OCI-LY3 (cell line): ENCODE data around the gene DTNA.
"Not testable (repeated sequence)": the region's sequence is repeated elsewhere in the genome, so short reads cannot be mapped to it uniquely, and the experiment has no call there.

Source experiments
- H2AFZ ChIP-seq: fragments of 200-600, 300-600 bp; shearing (Covaris generic); 2 replicates; pipeline ENCODE4 v1.6.0; 2014; ENCODE audit warnings: antibody characterized with exemption, low read depth, low read length
- H3K27ac ChIP-seq: fragments of 200-600, 300-600 bp; sonication (generic); 2 replicates; pipeline ENCODE4 v1.5.1; 2014; ENCODE audit warnings: mild to moderate bottlenecking, low read length, moderate library complexity, mixed read lengths
- H3K27me3 ChIP-seq: fragments of 200-600, 300-600 bp; sonication (generic); 2 replicates; pipeline ENCODE4 v1.6.1; 2014; ENCODE audit warnings: low read depth, low read length, mixed read lengths
- H3K36me3 ChIP-seq: fragments of 200-600, 300-600 bp; sonication (generic); replicated peaks from 2 replicates; pipeline ENCODE3; 2014; ENCODE audit warnings: low read depth, low read length, mixed read lengths
- H3K4me1 ChIP-seq: fragments of 300-600, 200-600 bp; sonication (generic); 2 replicates; pipeline ENCODE4 v1.6.1; 2014; ENCODE audit warnings: low read length, mixed read lengths
- H3K4me2 ChIP-seq: fragments of 200-600, 300-600 bp; sonication (generic); 2 replicates; pipeline ENCODE4 v1.6.1; 2014; ENCODE audit warnings: low read length, mixed read lengths
- H3K4me3 ChIP-seq: fragments of 300-600, 200-600 bp; sonication (generic); 2 replicates; pipeline ENCODE4 v1.5.1; 2014; ENCODE audit warnings: antibody characterized with exemption, mild to moderate bottlenecking, low read length, moderate library complexity
- H3K79me2 ChIP-seq: fragments of 300-600, 200-600 bp; shearing (Covaris generic); 2 replicates; pipeline ENCODE4 v1.6.1; 2014; ENCODE audit warnings: mild to moderate bottlenecking, low read length, mixed read lengths
- H3K9ac ChIP-seq: fragments of 300-600, 200-600 bp; shearing (Covaris generic); 2 replicates; pipeline ENCODE4 v1.6.0; 2014; ENCODE audit warnings: mild to moderate bottlenecking, low read length, moderate library complexity
- H3K9me3 ChIP-seq: fragments of 200-600, 300-600 bp; shearing (Covaris generic); 2 replicates; pipeline ENCODE4 v1.6.1; 2014; ENCODE audit warnings: low read length, mixed read lengths; ENCODE audit not compliant: insufficient read depth
- H4K20me1 ChIP-seq: fragments of 200-600, 300-600 bp; sonication (generic); 2 replicates; pipeline ENCODE4 v1.6.1; 2016; ENCODE audit warnings: low read length, mixed read lengths; ENCODE audit not compliant: insufficient read depth
- CTCF ChIP-seq: fragments of 200-600, 300-600 bp; sonication (generic); IDR thresholded peaks from 2 replicates; pipeline ENCODE4 v1.5.1; 2014; ENCODE audit warnings: antibody characterized with exemption, low read length, low read depth
- EZH2phosphoT487 ChIP-seq: fragments of 200-600 bp; shearing (Covaris generic); IDR thresholded peaks from 2 replicates; pipeline ENCODE4 v1.6.1; 2018; ENCODE audit warnings: antibody characterized with exemption, mixed run types, low read depth

DTNA gene

GRCh38 chr18:34904994-34905393 is 194.9 kb downstream of the DTNA start:
- H3K36me3 ChIP-seq = no peaks in the 10 kb centered on the region
- no peaks in the 10 kb centered on the region for H3K27me3 ChIP-seq
- no peaks in the 10 kb centered on the region for H3K4me1 ChIP-seq
- H4K20me1 ChIP-seq = no peaks in the 10 kb centered on the region
- no peak for TF ChIP-seq CTCF
- TF ChIP-seq EZH2phosphoT487 = no peak
- no peak overlapping the region for H3K27ac ChIP-seq
- H3K79me2 ChIP-seq = no peaks in the 10 kb centered on the region
- H3K4me3 ChIP-seq = no peak overlapping the region
- H2AFZ ChIP-seq = no peak overlapping the region
- no peak overlapping the region for H3K4me2 ChIP-seq
- H3K9me3 ChIP-seq = peaks cover 3% of the 10 kb centered on the region; the same call in 1 of the 2 replicates
- no peak overlapping the region for H3K9ac ChIP-seq

DNA sequence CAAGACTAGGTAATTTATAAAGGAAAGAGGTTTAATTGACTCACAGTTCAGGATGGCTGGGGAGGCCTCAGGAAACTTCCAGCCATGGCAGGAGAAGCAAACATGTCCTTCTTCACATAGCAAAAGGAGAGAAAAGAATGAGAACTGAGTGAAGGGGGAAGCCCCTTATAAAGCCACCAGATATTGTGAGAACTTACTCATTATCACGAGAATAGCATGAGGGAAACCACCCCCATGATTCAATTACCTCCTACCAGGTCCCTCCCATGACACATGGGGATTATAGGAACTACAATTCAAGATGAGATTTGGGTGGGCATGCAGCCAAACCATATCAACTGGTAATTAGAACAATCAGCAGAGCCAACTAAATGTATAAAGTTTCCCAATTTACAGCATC is 196.9 kb downstream of the DTNA start:
- not testable (repeated sequence) for H3K36me3 ChIP-seq

DNA sequence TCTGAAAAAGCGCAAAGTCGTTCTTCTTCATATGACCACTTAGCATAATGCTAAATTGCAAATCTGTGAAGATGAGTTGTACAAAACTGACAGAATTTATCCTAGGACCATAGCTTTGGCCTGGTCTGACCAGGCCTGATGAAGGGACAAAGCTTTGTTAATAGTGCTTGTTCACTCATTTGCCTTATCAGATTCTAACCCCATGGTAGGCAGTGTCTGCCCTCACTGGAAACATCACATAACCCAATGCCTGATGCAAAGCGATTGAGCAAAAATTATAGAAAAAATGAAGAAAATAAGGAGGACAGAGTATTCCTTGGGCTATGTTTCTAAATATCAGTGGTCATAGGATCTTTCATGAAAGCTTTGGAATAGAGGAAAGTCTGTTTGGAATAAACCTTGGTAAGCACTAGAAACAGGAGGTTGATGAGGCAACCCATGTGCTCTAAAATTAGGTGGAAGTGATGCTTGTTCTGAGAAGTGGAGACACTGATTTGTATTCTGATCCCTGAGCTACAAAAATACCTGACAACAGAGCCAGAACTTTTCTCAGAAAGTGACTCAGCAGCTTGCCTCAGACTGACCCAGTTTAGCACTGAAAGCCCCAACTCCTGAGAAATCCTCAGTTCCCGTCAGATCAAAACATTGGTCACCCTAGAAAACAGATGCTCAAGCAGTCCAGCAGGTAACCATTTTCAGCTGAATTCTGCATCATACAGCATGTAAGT is 199.7 kb downstream of the DTNA start:
- Histone ChIP-seq H3K4me1 (no peaks in the 10 kb centered on the region), H3K79me2 (no peaks in the 10 kb centered on the region), H3K9ac (no peak overlapping the region), H3K4me2 (no peak overlapping the region), H3K9me3 (no peaks in the 10 kb centered on the region), H3K36me3 (no peaks in the 10 kb centered on the region), H4K20me1 (no peaks in the 10 kb centered on the region), H2AFZ (no peak overlapping the region), H3K4me3 (no peak overlapping the region), H3K27ac (no peak overlapping the region), H3K27me3 (no peaks in the 10 kb centered on the region)
- TF ChIP-seq EZH2phosphoT487 (no peak), CTCF (no peak)

More for the DNA sequence above, 196.9 kb downstream of the DTNA start:
- not testable (repeated sequence) for H3K9ac ChIP-seq, H3K9me3 ChIP-seq, H3K79me2 ChIP-seq, H3K4me1 ChIP-seq, H3K4me2 ChIP-seq, H3K27me3 ChIP-seq, H2AFZ ChIP-seq, H3K27ac ChIP-seq, H4K20me1 ChIP-seq, H3K4me3 ChIP-seq

DNA sequence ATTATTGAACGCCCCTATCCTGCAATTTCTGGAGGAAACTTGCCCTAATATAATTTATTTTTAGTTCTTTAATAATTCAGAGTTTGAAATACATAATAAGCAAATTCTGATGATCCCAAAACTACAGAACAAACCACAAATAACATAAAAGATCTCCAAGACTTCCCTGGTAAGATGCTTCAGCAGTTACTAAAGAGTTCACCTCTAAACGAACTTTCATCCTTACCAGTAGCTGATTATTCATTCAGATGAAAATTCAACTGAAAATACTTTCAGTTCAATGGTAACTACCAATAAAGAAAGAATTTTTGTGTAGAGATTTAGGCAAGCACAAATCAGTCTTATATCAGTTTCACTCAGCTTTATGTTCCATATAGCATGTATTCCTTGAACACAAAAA is 201.0 kb downstream of the DTNA start:
- Histone ChIP-seq H3K4me1 (no peaks in the 10 kb centered on the region), H3K27ac (no peak overlapping the region), H3K4me3 (no peak overlapping the region), H3K9ac (no peak overlapping the region), H3K27me3 (no peaks in the 10 kb centered on the region), H2AFZ (no peak overlapping the region), H4K20me1 (no peaks in the 10 kb centered on the region), H3K79me2 (no peaks in the 10 kb centered on the region), H3K9me3 (no peaks in the 10 kb centered on the region), H3K4me2 (no peak overlapping the region), H3K36me3 (no peaks in the 10 kb centered on the region)
- TF ChIP-seq EZH2phosphoT487 = no peak
- no peak for TF ChIP-seq CTCF
